ENCODE data around the gene CEP95.

GRCh38 chr17:64506576-64507412 is at the start of gene CEP95:
- TF ChIP-seq EZH2 (IDR thresholded peaks at IDR 0.05; ENCODE audit: low read length, missing control alignments): no peak
- TF ChIP-seq, protein P1, sequence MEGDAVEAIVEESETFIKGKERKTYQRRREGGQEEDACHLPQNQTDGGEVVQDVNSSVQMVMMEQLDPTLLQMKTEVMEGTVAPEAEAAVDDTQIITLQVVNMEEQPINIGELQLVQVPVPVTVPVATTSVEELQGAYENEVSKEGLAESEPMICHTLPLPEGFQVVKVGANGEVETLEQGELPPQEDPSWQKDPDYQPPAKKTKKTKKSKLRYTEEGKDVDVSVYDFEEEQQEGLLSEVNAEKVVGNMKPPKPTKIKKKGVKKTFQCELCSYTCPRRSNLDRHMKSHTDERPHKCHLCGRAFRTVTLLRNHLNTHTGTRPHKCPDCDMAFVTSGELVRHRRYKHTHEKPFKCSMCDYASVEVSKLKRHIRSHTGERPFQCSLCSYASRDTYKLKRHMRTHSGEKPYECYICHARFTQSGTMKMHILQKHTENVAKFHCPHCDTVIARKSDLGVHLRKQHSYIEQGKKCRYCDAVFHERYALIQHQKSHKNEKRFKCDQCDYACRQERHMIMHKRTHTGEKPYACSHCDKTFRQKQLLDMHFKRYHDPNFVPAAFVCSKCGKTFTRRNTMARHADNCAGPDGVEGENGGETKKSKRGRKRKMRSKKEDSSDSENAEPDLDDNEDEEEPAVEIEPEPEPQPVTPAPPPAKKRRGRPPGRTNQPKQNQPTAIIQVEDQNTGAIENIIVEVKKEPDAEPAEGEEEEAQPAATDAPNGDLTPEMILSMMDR (conservative IDR thresholded peaks at IDR 0.05 in 1 of 2, IDR thresholded peaks at IDR 0.05 in 1 of 2; ENCODE audit: low read depth in 1 of 2, low read length in 2 of 2): no peak
